ENCODE data around the gene PPP6R2.
"Not testable (repeated sequence)": the region's sequence is repeated elsewhere in the genome, so short reads cannot be mapped to it uniquely, and the experiment has no call there.

The PPP6R2 gene

GRCh38 chr22:50326956-50327710 lies 16.0 kb upstream of the PPP6R2 start, which contains the start of gene DENND6B:
Gene DENND6B (minus strand): TSS chr22:50327012. CDS start chr22:50326988, 24 bp downstream.
- Histone ChIP-seq H3K4ac (ENCODE audit: low read length) (peak within 1 kb of the TSS; percentile 80), H2BK120ac (ENCODE audit: low read depth, low read length) (peak within 1 kb of the TSS; percentile 77), H3K4me1 (ENCODE audit: control insufficient read depth in 2 of 2, insufficient read depth in 1 of 2, low read depth in 1 of 2, low read length in 2 of 2) (peaks cover 10 to 14% of the 10 kb centered on the region in 2 donors), H3K36me3 (replicated peaks in 1 of 2; ENCODE audit: control insufficient read depth in 2 of 2, insufficient read depth in 2 of 2, low read length in 2 of 2) (no peaks in the 10 kb centered on the region), H3K14ac (ENCODE audit: low read length) (peak within 1 kb of the TSS; percentile 99), H3K9me3 (replicated peaks in 1 of 2; ENCODE audit: control insufficient read depth in 2 of 2, insufficient read depth in 1 of 2, low read depth in 1 of 2, low read length in 2 of 2) (no peaks in the 10 kb centered on the region), H3K4me3 (ENCODE audit: low read length in 2 of 2) (peak within 1 kb of the TSS; percentile 90 to 99), H4K91ac (ENCODE audit: low read depth, low read length, poor library complexity) (peak within 1 kb of the TSS; percentile 96), H2AK5ac (ENCODE audit: low read depth, low read length) (peak within 1 kb of the TSS; percentile 97), H3K9ac (ENCODE audit: low read depth, low read length, poor library complexity) (peak within 1 kb of the TSS; percentile 93), H3K18ac (ENCODE audit: low read length) (peak within 1 kb of the TSS; percentile 98), H3K23ac (ENCODE audit: low read depth, low read length, poor library complexity) (peak within 1 kb of the TSS; percentile 94), H2BK15ac (ENCODE audit: low read length) (peak within 1 kb of the TSS; percentile 90), H2BK5ac (ENCODE audit: low read length) (peak within 1 kb of the TSS; percentile 87), H3K79me1 (ENCODE audit: low read depth, low read length) (peaks cover 2% of the 10 kb centered on the region), H2BK12ac (ENCODE audit: low read length) (no peak within 1 kb of the TSS), H3K4me2 (ENCODE audit: insufficient read depth, low read length, poor library complexity, severe bottlenecking) (peak within 1 kb of the TSS; percentile 96), H2AFZ (ENCODE audit: low read length) (peak within 1 kb of the TSS; percentile 99), H4K8ac (ENCODE audit: low read depth, low read length) (peak within 1 kb of the TSS; percentile 95), H3K27ac (replicated peaks; ENCODE audit: low read length) (no peak within 1 kb of the TSS), H3K27me3 (ENCODE audit: control insufficient read depth in 3 of 3, insufficient read depth in 3 of 3, low read depth in 1 of 3, low read length in 3 of 3) (no peaks in the 10 kb centered on the region)
- WGBS, 2 donors (ENCODE audit: extremely low coverage in 2 of 2, insufficient read length in 2 of 2, insufficient replicate concordance in 1 of 2), result no CpG with 5 or more reads among the region's 105 CpGs
- peak; percentile 86 for DNase-seq (ENCODE audit: low spot score)

GRCh38 chr22:50327711-50328019 lies 15.5 kb upstream of the PPP6R2 start:
- peak overlapping the region; percentile 98 for H3K18ac ChIP-seq (ENCODE audit: low read length)
- H2BK120ac ChIP-seq (ENCODE audit: low read depth, low read length), result no peak overlapping the region
- H2BK5ac ChIP-seq (ENCODE audit: low read length), result peak overlapping the region; percentile 87
- peak overlapping the region; percentile 99 for H2AFZ ChIP-seq (ENCODE audit: low read length)
- peaks cover 10 to 14% of the 10 kb centered on the region in 2 donors for H3K4me1 ChIP-seq (ENCODE audit: control insufficient read depth in 2 of 2, insufficient read depth in 1 of 2, low read depth in 1 of 2, low read length in 2 of 2)
- no peak overlapping the region for H3K4ac ChIP-seq (ENCODE audit: low read length)
- no CpG with 5 or more reads among the region's 22 CpGs for WGBS, 2 donors (ENCODE audit: extremely low coverage in 2 of 2, insufficient read length in 2 of 2, insufficient replicate concordance in 1 of 2)
- peak overlapping the region; percentile 99 for H3K14ac ChIP-seq (ENCODE audit: low read length)
- DNase-seq (ENCODE audit: low spot score), result no peak
- peaks cover 2% of the 10 kb centered on the region for H3K79me1 ChIP-seq (ENCODE audit: low read depth, low read length)
- no peaks in the 10 kb centered on the region for H3K36me3 ChIP-seq (replicated peaks in 1 of 2; ENCODE audit: control insufficient read depth in 2 of 2, insufficient read depth in 2 of 2, low read length in 2 of 2)
- peak overlapping the region; percentile 90 for H2BK15ac ChIP-seq (ENCODE audit: low read length)
- H3K4me2 ChIP-seq (ENCODE audit: insufficient read depth, low read length, poor library complexity, severe bottlenecking), result peak overlapping the region; percentile 96
- H2BK12ac ChIP-seq (ENCODE audit: low read length), result no peak overlapping the region
- no peaks in the 10 kb centered on the region for H3K9me3 ChIP-seq (replicated peaks in 1 of 2; ENCODE audit: control insufficient read depth in 2 of 2, insufficient read depth in 1 of 2, low read depth in 1 of 2, low read length in 2 of 2)
- peak overlapping the region; percentile 93 for H3K9ac ChIP-seq (ENCODE audit: low read depth, low read length, poor library complexity)
- no peaks in the 10 kb centered on the region for H3K27me3 ChIP-seq (ENCODE audit: control insufficient read depth in 3 of 3, insufficient read depth in 3 of 3, low read depth in 1 of 3, low read length in 3 of 3)
- H4K8ac ChIP-seq (ENCODE audit: low read depth, low read length), result peak overlapping the region; percentile 95
- peak overlapping the region; percentile 97 for H2AK5ac ChIP-seq (ENCODE audit: low read depth, low read length)
- peak overlapping the region; percentile 82 to 90 for H3K4me3 ChIP-seq (ENCODE audit: low read length in 2 of 2)
- no peak overlapping the region for H3K27ac ChIP-seq (replicated peaks; ENCODE audit: low read length)
- peak overlapping the region; percentile 96 for H4K91ac ChIP-seq (ENCODE audit: low read depth, low read length, poor library complexity)
- H3K23ac ChIP-seq (ENCODE audit: low read depth, low read length, poor library complexity), result peak overlapping the region; percentile 94

- no peaks in the 10 kb centered on the region for H3K27me3 ChIP-seq (ENCODE audit: control insufficient read depth in 3 of 3, insufficient read depth in 3 of 3, low read depth in 1 of 3, low read length in 3 of 3)
- peaks cover 10 to 14% of the 10 kb centered on the region in 2 donors for H3K4me1 ChIP-seq (ENCODE audit: control insufficient read depth in 2 of 2, insufficient read depth in 1 of 2, low read depth in 1 of 2, low read length in 2 of 2)
- no peaks in the 10 kb centered on the region for H3K9me3 ChIP-seq (replicated peaks in 1 of 2; ENCODE audit: control insufficient read depth in 2 of 2, insufficient read depth in 1 of 2, low read depth in 1 of 2, low read length in 2 of 2)
- H4K91ac ChIP-seq (ENCODE audit: low read depth, low read length, poor library complexity), result no peak overlapping the region
- no peak overlapping the region for H3K23ac ChIP-seq (ENCODE audit: low read depth, low read length, poor library complexity)
- H2BK15ac ChIP-seq (ENCODE audit: low read length), result no peak overlapping the region
- H3K14ac ChIP-seq (ENCODE audit: low read length), result no peak overlapping the region
- no peak overlapping the region for H2AK5ac ChIP-seq (ENCODE audit: low read depth, low read length)
- H3K18ac ChIP-seq (ENCODE audit: low read length), result no peak overlapping the region
- no peak overlapping the region for H3K9ac ChIP-seq (ENCODE audit: low read depth, low read length, poor library complexity)
- H3K27ac ChIP-seq (replicated peaks; ENCODE audit: low read length), result no peak overlapping the region
- no peak overlapping the region for H4K8ac ChIP-seq (ENCODE audit: low read depth, low read length)
- no peak overlapping the region for H3K4me3 ChIP-seq (ENCODE audit: low read length in 2 of 2)
- WGBS, 2 donors (ENCODE audit: extremely low coverage in 2 of 2, insufficient read length in 2 of 2, insufficient replicate concordance in 1 of 2), result no CpG with 5 or more reads among the region's 6 CpGs
- no peak for DNase-seq (ENCODE audit: low spot score)
- no peak overlapping the region for H3K4ac ChIP-seq (ENCODE audit: low read length)
- H3K36me3 ChIP-seq (replicated peaks in 1 of 2; ENCODE audit: control insufficient read depth in 2 of 2, insufficient read depth in 2 of 2, low read length in 2 of 2), result no peaks in the 10 kb centered on the region
- H2BK120ac ChIP-seq (ENCODE audit: low read depth, low read length), result no peak overlapping the region
- no peak overlapping the region for H2AFZ ChIP-seq (ENCODE audit: low read length)
- no peak overlapping the region for H2BK5ac ChIP-seq (ENCODE audit: low read length)
- no peak overlapping the region for H2BK12ac ChIP-seq (ENCODE audit: low read length)
- H3K4me2 ChIP-seq (ENCODE audit: insufficient read depth, low read length, poor library complexity, severe bottlenecking), result no peak overlapping the region
- H3K79me1 ChIP-seq (ENCODE audit: low read depth, low read length), result peaks cover 2% of the 10 kb centered on the region
Measured at GRCh38 chr22:50329236-50329635, 13.9 kb upstream of the PPP6R2 start.

- Histone ChIP-seq H3K9me3 (replicated peaks in 1 of 2; ENCODE audit: control insufficient read depth in 2 of 2, insufficient read depth in 1 of 2, low read depth in 1 of 2, low read length in 2 of 2) (peaks cover 0 to 24% of the 10 kb centered on the region in 2 donors), H3K27me3 (ENCODE audit: control insufficient read depth in 3 of 3, insufficient read depth in 3 of 3, low read depth in 1 of 3, low read length in 3 of 3) (peaks cover 0 to 15% (median 0%) of the 10 kb centered on the region in 3 experiments), H3K36me3 (replicated peaks in 1 of 2; ENCODE audit: control insufficient read depth in 2 of 2, insufficient read depth in 2 of 2, low read length in 2 of 2) (peaks cover 0 to 21% of the 10 kb centered on the region in 2 donors), H3K4me1 (ENCODE audit: control insufficient read depth in 2 of 2, insufficient read depth in 1 of 2, low read depth in 1 of 2, low read length in 2 of 2) (peaks cover 0 to 13% of the 10 kb centered on the region in 2 donors), H3K79me1 (ENCODE audit: low read depth, low read length) (peaks cover 15% of the 10 kb centered on the region)
- not testable (repeated sequence) for H2BK5ac ChIP-seq (ENCODE audit: low read length); H3K27ac ChIP-seq (replicated peaks; ENCODE audit: low read length); H4K8ac ChIP-seq (ENCODE audit: low read depth, low read length); H3K9ac ChIP-seq (ENCODE audit: low read depth, low read length, poor library complexity); H3K23ac ChIP-seq (ENCODE audit: low read depth, low read length, poor library complexity); H3K4me3 ChIP-seq (ENCODE audit: low read length in 2 of 2); H2AFZ ChIP-seq (ENCODE audit: low read length); H2BK15ac ChIP-seq (ENCODE audit: low read length); H3K14ac ChIP-seq (ENCODE audit: low read length); DNase-seq (ENCODE audit: low spot score); H2AK5ac ChIP-seq (ENCODE audit: low read depth, low read length); H3K18ac ChIP-seq (ENCODE audit: low read length); H3K4me2 ChIP-seq (ENCODE audit: insufficient read depth, low read length, poor library complexity, severe bottlenecking); H2BK12ac ChIP-seq (ENCODE audit: low read length); H2BK120ac ChIP-seq (ENCODE audit: low read depth, low read length); H4K91ac ChIP-seq (ENCODE audit: low read depth, low read length, poor library complexity); H3K4ac ChIP-seq (ENCODE audit: low read length)
- no CpG with 5 or more reads among the region's 5 CpGs for WGBS, 2 donors (ENCODE audit: extremely low coverage in 2 of 2, insufficient read length in 2 of 2, insufficient replicate concordance in 1 of 2)
Measured at GRCh38 chr22:50334433-50334832, 8.7 kb upstream of the PPP6R2 start.

Data from neuronal stem cell (in vitro differentiated cells).